ENCODE data around the gene IL4. TPM values are rescaled to one million over a fixed set of nuclear protein-coding genes. Genes with fewer than 3 reads are reported as not detected.

Gene IL4
- polyA plus RNA-seq, 1 donor (not counting 4 experiments of a cell fraction or from before 2014, with no cell fraction given), result not detected

DNA sequence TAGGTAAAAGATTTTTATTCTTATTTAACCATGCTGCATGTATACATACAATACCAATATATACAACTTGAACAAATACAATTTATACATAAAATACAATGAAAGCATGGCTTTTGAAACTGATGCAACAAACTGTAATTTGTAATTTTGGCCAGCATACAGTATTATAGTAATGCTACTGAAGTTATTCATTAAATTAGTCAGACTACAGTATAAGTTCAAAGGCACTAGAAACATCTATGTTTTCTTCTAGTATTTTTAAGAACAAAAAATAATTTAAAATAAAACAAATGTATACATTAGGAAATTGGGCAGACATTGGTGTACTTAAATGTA is 18.8 kb downstream of the IL4 start:
- Histone ChIP-seq H2AFZ (ENCODE audit: control insufficient read depth, low read length) (no peak overlapping the region), H3K4me3 (ENCODE audit: control insufficient read depth in 2 of 3, extremely low read depth in 1 of 3, insufficient read depth in 2 of 3, low read depth in 1 of 3, low read length in 3 of 3) (no peak overlapping the region)

DNA sequence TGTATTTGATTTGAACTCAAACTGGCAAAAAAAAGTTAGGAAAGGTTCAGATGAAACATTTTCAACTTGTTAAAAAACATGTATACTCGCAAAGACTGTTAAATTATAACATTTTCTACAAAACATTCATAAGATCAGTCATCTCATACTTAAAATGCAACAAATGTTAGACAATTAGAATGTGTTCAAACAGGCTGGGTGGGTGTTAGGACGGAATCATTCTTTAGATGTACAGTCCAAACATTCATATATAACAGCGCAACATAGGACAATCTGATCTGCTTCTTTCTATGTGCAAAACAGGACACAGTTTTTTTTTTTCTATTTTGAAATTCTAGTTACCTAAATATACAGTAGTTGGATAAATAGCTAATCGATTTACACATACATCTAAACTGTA is 22.2 kb downstream of the IL4 start:
- no peaks in the 10 kb centered on the region for H3K9me3 ChIP-seq (ENCODE audit: control insufficient read depth, low read depth, low read length)
- no peaks in the 10 kb centered on the region for H3K79me2 ChIP-seq (ENCODE audit: control insufficient read depth, insufficient read depth, low read length)
- H3K4me2 ChIP-seq (ENCODE audit: control insufficient read depth, extremely low read depth, insufficient read depth, low read depth, low read length), result no peak overlapping the region
- TF ChIP-seq, protein P1, sequence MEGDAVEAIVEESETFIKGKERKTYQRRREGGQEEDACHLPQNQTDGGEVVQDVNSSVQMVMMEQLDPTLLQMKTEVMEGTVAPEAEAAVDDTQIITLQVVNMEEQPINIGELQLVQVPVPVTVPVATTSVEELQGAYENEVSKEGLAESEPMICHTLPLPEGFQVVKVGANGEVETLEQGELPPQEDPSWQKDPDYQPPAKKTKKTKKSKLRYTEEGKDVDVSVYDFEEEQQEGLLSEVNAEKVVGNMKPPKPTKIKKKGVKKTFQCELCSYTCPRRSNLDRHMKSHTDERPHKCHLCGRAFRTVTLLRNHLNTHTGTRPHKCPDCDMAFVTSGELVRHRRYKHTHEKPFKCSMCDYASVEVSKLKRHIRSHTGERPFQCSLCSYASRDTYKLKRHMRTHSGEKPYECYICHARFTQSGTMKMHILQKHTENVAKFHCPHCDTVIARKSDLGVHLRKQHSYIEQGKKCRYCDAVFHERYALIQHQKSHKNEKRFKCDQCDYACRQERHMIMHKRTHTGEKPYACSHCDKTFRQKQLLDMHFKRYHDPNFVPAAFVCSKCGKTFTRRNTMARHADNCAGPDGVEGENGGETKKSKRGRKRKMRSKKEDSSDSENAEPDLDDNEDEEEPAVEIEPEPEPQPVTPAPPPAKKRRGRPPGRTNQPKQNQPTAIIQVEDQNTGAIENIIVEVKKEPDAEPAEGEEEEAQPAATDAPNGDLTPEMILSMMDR (optimal IDR thresholded peaks at IDR 0.05 in 1 of 3, IDR thresholded peaks at IDR 0.05 in 1 of 3, conservative IDR thresholded peaks at IDR 0.05 in 1 of 3; ENCODE audit: extremely low read depth in 1 of 3, insufficient read depth in 2 of 3, low read length in 3 of 3), result no peak
- no peak for TF ChIP-seq EZH2 (IDR thresholded peaks at IDR 0.05; ENCODE audit: low read length)
- no peak overlapping the region for H3K4me3 ChIP-seq (ENCODE audit: control insufficient read depth in 2 of 3, extremely low read depth in 1 of 3, insufficient read depth in 2 of 3, low read depth in 1 of 3, low read length in 3 of 3)
- no peak overlapping the region for H3K27ac ChIP-seq (ENCODE audit: control insufficient read depth, insufficient read depth, low read length)
- FAIRE-seq (no peak), DNase-seq (ENCODE audit: low read depth, low spot score) (no peak)
- no peaks in the 10 kb centered on the region for H3K4me1 ChIP-seq (ENCODE audit: control insufficient read depth, extremely low read depth, insufficient read depth, low read length)
- H2AFZ ChIP-seq (ENCODE audit: control insufficient read depth, low read length), result no peak overlapping the region
- H3K9ac ChIP-seq (ENCODE audit: control insufficient read depth, extremely low read depth, insufficient read depth, low read length), result no peak overlapping the region
- no peaks in the 10 kb centered on the region for H3K27me3 ChIP-seq (ENCODE audit: control insufficient read depth, extremely low read depth, insufficient read depth, low read length)
- peaks cover 4 to 6% of the 10 kb centered on the region in 2 experiments for H3K36me3 ChIP-seq (ENCODE audit: control insufficient read depth in 2 of 2, extremely low read depth in 1 of 2, insufficient read depth in 2 of 2, low read length in 2 of 2)
- H3K9me1 ChIP-seq (ENCODE audit: control insufficient read depth, extremely low read depth, insufficient read depth, low read length), result no peaks in the 10 kb centered on the region
- dilution Hi-C loops (cut with MboI; ENCODE audit: extremely low pct_ligation_motif_present, low sequenced_read_pairs), result no loop called here
- no peaks in the 10 kb centered on the region for H4K20me1 ChIP-seq (ENCODE audit: control insufficient read depth, extremely low read depth, insufficient read depth, low read length)

More for the DNA sequence above, 18.8 kb downstream of the IL4 start:
- dilution Hi-C loops (cut with MboI; ENCODE audit: extremely low pct_ligation_motif_present, low sequenced_read_pairs), result no loop called here
- no peak for FAIRE-seq
- no peak overlapping the region for H3K9ac ChIP-seq (ENCODE audit: control insufficient read depth, extremely low read depth, insufficient read depth, low read length)
- H3K9me1 ChIP-seq (ENCODE audit: control insufficient read depth, extremely low read depth, insufficient read depth, low read length), result no peaks in the 10 kb centered on the region
- no peaks in the 10 kb centered on the region for H3K4me1 ChIP-seq (ENCODE audit: control insufficient read depth, extremely low read depth, insufficient read depth, low read length)
- TF ChIP-seq EZH2 (IDR thresholded peaks at IDR 0.05; ENCODE audit: low read length), result no peak
- TF ChIP-seq, protein P1 (optimal IDR thresholded peaks at IDR 0.05 in 1 of 3, IDR thresholded peaks at IDR 0.05 in 1 of 3, conservative IDR thresholded peaks at IDR 0.05 in 1 of 3; ENCODE audit: extremely low read depth in 1 of 3, insufficient read depth in 2 of 3, low read length in 3 of 3), result no peak
- H3K27me3 ChIP-seq (ENCODE audit: control insufficient read depth, extremely low read depth, insufficient read depth, low read length), result no peaks in the 10 kb centered on the region
- no peaks in the 10 kb centered on the region for H3K79me2 ChIP-seq (ENCODE audit: control insufficient read depth, insufficient read depth, low read length)
- no peak for DNase-seq (ENCODE audit: low read depth, low spot score)
- no peaks in the 10 kb centered on the region for H3K9me3 ChIP-seq (ENCODE audit: control insufficient read depth, low read depth, low read length)
- no peaks in the 10 kb centered on the region for H4K20me1 ChIP-seq (ENCODE audit: control insufficient read depth, extremely low read depth, insufficient read depth, low read length)
- peaks cover 2 to 6% of the 10 kb centered on the region in 2 experiments for H3K36me3 ChIP-seq (ENCODE audit: control insufficient read depth in 2 of 2, extremely low read depth in 1 of 2, insufficient read depth in 2 of 2, low read length in 2 of 2)
- peak overlapping the region; percentile 58 for H3K27ac ChIP-seq (ENCODE audit: control insufficient read depth, insufficient read depth, low read length)
- no peak overlapping the region for H3K4me2 ChIP-seq (ENCODE audit: control insufficient read depth, extremely low read depth, insufficient read depth, low read depth, low read length)

All from keratinocyte (primary cell).